ENCODE results near the gene ABCA12. TPM values are rescaled to one million over a fixed set of nuclear protein-coding genes. Genes with fewer than 3 reads are reported as not detected.

ABCA12 gene
- polyA plus RNA-seq, 1 experiment: 0.04 TPM

DNA sequence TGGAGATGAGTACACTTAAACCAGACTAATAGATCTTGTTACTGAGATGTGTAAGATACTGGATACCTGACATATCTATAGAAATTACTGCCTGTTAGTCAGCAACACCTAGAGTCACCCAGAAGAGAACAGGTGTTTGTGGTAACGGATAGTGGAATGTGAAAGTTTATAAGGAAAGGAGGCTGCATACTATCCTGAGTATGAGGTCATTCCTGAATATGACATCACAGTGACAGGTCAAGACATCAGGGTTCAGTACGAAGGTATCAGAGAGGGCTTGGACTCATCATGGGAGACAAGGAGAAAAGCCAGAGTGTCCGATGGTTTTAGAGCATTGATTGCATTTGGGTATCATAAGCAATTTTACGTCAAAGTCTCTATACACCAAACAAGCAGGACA, 55.3 kb downstream of the ABCA12 start:
- POLR2A ChIA-PET: no interaction called here

DNA sequence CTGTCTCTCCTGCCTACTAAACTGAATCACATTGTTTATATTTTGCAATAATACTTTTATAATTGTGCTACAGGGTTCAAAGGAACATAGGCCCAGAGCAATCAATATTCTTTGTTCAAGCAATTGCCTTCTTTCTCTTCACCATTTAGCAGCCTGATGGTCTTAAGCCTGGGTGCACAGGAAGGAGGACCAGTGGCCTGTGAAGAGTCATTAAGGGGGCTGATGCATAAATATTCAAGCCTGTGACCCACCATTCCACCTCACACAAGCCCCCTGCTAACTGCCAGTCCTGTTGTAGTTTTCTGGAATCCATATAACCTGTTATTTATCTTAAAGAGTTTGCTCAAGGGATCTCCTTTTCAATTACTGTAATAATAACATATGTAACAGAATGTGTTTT, 56.0 kb downstream of the ABCA12 start:
- ChIA-PET CTCF (no interaction called here), POLR2A (no interaction called here)
- Histone ChIP-seq H3K27me3 (ENCODE audit: control insufficient read depth, insufficient read depth, low read length) (no peaks in the 10 kb centered on the region), H3K4me3 (ENCODE audit: low read depth, low read length) (no peak overlapping the region), H3K9me3 (ENCODE audit: control insufficient read depth, insufficient read depth, low read length) (no peaks in the 10 kb centered on the region), H3K27ac (ENCODE audit: low read depth, low read length) (no peak overlapping the region)
- DNase-seq (ENCODE audit: low read depth, low spot score): no peak
- TF ChIP-seq, protein P1, sequence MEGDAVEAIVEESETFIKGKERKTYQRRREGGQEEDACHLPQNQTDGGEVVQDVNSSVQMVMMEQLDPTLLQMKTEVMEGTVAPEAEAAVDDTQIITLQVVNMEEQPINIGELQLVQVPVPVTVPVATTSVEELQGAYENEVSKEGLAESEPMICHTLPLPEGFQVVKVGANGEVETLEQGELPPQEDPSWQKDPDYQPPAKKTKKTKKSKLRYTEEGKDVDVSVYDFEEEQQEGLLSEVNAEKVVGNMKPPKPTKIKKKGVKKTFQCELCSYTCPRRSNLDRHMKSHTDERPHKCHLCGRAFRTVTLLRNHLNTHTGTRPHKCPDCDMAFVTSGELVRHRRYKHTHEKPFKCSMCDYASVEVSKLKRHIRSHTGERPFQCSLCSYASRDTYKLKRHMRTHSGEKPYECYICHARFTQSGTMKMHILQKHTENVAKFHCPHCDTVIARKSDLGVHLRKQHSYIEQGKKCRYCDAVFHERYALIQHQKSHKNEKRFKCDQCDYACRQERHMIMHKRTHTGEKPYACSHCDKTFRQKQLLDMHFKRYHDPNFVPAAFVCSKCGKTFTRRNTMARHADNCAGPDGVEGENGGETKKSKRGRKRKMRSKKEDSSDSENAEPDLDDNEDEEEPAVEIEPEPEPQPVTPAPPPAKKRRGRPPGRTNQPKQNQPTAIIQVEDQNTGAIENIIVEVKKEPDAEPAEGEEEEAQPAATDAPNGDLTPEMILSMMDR (IDR thresholded peaks at IDR 0.05; ENCODE audit: low read depth, low read length): no peak

More for the DNA sequence above, 55.3 kb downstream of the ABCA12 start:
- no peaks in the 10 kb centered on the region for H3K27me3 ChIP-seq (ENCODE audit: control insufficient read depth, insufficient read depth, low read length)
- no peak overlapping the region for H3K27ac ChIP-seq (ENCODE audit: low read depth, low read length)
- CTCF ChIA-PET: no interaction called here
- no peak overlapping the region for H3K4me3 ChIP-seq (ENCODE audit: low read depth, low read length)
- no peak for DNase-seq (ENCODE audit: low read depth, low spot score)
- H3K9me3 ChIP-seq (ENCODE audit: control insufficient read depth, insufficient read depth, low read length): no peaks in the 10 kb centered on the region
- TF ChIP-seq, protein P1 (IDR thresholded peaks at IDR 0.05; ENCODE audit: low read depth, low read length): no peak

DNA sequence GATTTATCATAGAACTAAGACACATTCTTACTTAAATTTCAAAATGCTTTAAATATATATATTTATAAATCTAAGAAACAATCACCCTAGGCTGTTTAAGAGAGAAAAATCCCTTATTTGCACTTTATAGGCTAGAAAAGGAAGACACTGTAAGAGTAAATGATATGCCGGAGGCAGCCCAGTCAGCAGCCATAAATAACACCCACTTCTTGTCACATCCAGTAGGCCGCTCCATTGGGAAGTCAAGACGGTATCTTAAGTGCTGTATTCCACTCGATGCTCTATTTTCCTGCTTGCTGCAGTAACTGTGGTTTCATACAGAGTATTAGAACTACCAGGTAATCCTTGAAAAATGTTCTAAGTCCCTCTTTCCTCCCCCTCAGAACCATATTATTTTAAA, 57.9 kb downstream of the ABCA12 start:
- POLR2A ChIA-PET: no interaction called here

DNA sequence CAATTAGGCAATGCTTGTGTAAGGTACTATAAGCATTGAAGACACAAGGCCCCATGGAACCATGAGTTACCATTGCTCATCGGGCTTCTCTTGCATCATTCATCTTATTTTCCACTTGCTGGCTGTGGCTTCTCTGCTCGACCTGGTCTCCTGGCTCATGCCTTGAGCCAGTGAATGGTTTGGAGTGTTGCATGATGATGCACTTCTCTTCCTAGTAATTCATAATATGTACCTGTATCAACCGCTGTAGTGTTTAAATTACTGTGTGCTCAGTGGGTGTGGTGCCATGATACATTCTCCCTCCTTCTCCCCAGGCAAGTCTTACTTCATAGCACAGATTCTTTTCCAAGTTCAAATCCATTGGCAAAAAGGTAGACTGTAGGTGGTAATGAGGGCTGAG, 66.8 kb downstream of the ABCA12 start:
- TF ChIP-seq, protein P1 (IDR thresholded peaks at IDR 0.05; ENCODE audit: low read depth, low read length): no peak
- ChIA-PET CTCF (no interaction called here), POLR2A (no interaction called here)
- H3K4me3 ChIP-seq (ENCODE audit: low read depth, low read length): no peak overlapping the region
- DNase-seq (ENCODE audit: low read depth, low spot score): no peak
- H3K27me3 ChIP-seq (ENCODE audit: control insufficient read depth, insufficient read depth, low read length): no peaks in the 10 kb centered on the region
- H3K27ac ChIP-seq (ENCODE audit: low read depth, low read length): no peak overlapping the region
- no peaks in the 10 kb centered on the region for H3K9me3 ChIP-seq (ENCODE audit: control insufficient read depth, insufficient read depth, low read length)

More for the DNA sequence above, 57.9 kb downstream of the ABCA12 start:
- DNase-seq (ENCODE audit: low read depth, low spot score): no peak
- Histone ChIP-seq H3K9me3 (ENCODE audit: control insufficient read depth, insufficient read depth, low read length) (no peaks in the 10 kb centered on the region), H3K27ac (ENCODE audit: low read depth, low read length) (no peak overlapping the region), H3K4me3 (ENCODE audit: low read depth, low read length) (no peak overlapping the region), H3K27me3 (ENCODE audit: control insufficient read depth, insufficient read depth, low read length) (no peaks in the 10 kb centered on the region)
- CTCF ChIA-PET: no interaction called here
- TF ChIP-seq, protein P1 (IDR thresholded peaks at IDR 0.05; ENCODE audit: low read depth, low read length): no peak

DNA sequence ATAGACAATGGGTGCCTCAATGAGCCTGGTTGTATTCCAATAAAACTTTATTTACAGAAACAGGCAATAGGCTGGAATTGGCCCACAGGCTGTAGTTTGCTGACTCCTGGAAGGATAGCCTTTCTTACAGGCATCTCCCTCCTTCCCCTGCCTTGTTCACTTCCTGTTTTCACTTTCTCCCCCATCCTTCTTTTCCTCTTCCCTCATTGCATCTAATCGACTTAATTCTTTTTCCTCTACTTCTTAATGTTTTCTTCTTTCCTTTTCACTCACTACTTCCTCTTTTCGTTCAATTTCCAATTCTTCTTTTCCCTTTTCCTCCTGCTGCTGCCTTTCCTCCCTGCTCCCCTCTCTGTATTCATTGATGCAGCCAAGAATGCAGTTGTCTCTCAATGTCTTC, 70.0 kb downstream of the ABCA12 start:
- ChIA-PET CTCF (interaction anchor here (0.6 kb wide), 1 partner anchor 201 kb away, joined by 4 read pairs; no protein-coding TSS in a partner anchor), POLR2A (no interaction called here)
- no peak overlapping the region for H3K4me3 ChIP-seq (ENCODE audit: low read depth, low read length)
- no peak for DNase-seq (ENCODE audit: low read depth, low spot score)
- H3K27me3 ChIP-seq (ENCODE audit: control insufficient read depth, insufficient read depth, low read length): no peaks in the 10 kb centered on the region
- no peaks in the 10 kb centered on the region for H3K9me3 ChIP-seq (ENCODE audit: control insufficient read depth, insufficient read depth, low read length)
- no peak overlapping the region for H3K27ac ChIP-seq (ENCODE audit: low read depth, low read length)
- TF ChIP-seq, protein P1 (IDR thresholded peaks at IDR 0.05; ENCODE audit: low read depth, low read length): no peak
